HEK293T (cell line): ENCODE measurements around the gene BMP7.

Source experiments
- CTCF ChIA-PET: fragments of 350-600 bp; formaldehyde crosslinking; extraction: SDS; loops from one replicate; lab custom pipeline; 2021; ENCODE audit warnings: antibody characterized with exemption, inconsistent platforms; lab: Yijun Ruan, JAX
- POLR2A ChIA-PET: fragments of 350-600 bp; formaldehyde crosslinking; extraction: SDS; loops from one replicate; lab custom pipeline; 2020; ENCODE audit warnings: antibody characterized with exemption, inconsistent platforms; lab: Yijun Ruan, JAX
- DNase-seq: peaks from one replicate; pipeline ENCODE4 v3.0.0; 2012; ENCODE audit warnings: mixed read lengths; ENCODE audit errors: extremely low spot score
- ARNT ChIP-seq: fragments of 450-650 bp; IDR thresholded peaks from 2 replicates; pipeline ENCODE4 v1.6.1; 2017; ENCODE audit warnings: mild to moderate bottlenecking
- BHLHE40 ChIP-seq: fragments of 450-650 bp; IDR thresholded peaks from 2 replicates; pipeline ENCODE4 v1.6.1; 2016; ENCODE audit warnings: mild to moderate bottlenecking, moderate library complexity, borderline replicate concordance
- CTBP1 ChIP-seq: fragments of 450-650 bp; IDR thresholded peaks from 2 replicates; pipeline ENCODE4 v1.6.1; 2016; ENCODE audit warnings: borderline replicate concordance
- ELF4 ChIP-seq: fragments of 450-650 bp; IDR thresholded peaks from 2 replicates; pipeline ENCODE4 v1.6.1; 2017; ENCODE audit warnings: antibody characterized with exemption
- FOXA1 ChIP-seq: fragments of 450-650 bp; IDR thresholded peaks from 2 replicates; pipeline ENCODE4 v1.6.1; 2016; ENCODE audit warnings: mild to moderate bottlenecking
- FOXK2 ChIP-seq: fragments of 450-650 bp; IDR thresholded peaks from 2 replicates; pipeline ENCODE4 v1.6.1; 2016; ENCODE audit warnings: mild to moderate bottlenecking
- FOXM1 ChIP-seq: fragments of 450-650 bp; IDR thresholded peaks from 2 replicates; pipeline ENCODE4 v1.6.1; 2017; ENCODE audit warnings: mild to moderate bottlenecking, borderline replicate concordance
- HDGF ChIP-seq: fragments of 450-650 bp; IDR thresholded peaks from 2 replicates; pipeline ENCODE4 v1.6.1; 2017; ENCODE audit warnings: antibody characterized with exemption, borderline replicate concordance
- L3MBTL2 ChIP-seq: fragments of 450-650 bp; conservative IDR thresholded peaks from 2 replicates; pipeline ENCODE4 v1.6.1; 2016; ENCODE audit warnings: mild to moderate bottlenecking
- LEF1 ChIP-seq: fragments of 450-650 bp; IDR thresholded peaks from 2 replicates; pipeline ENCODE4 v1.6.1; 2017; ENCODE audit warnings: mild to moderate bottlenecking, borderline replicate concordance
- NFRKB ChIP-seq: fragments of 450-650 bp; IDR thresholded peaks from 2 replicates; pipeline ENCODE4 v1.6.1; 2016; ENCODE audit warnings: mild to moderate bottlenecking, moderate library complexity
- SP1 ChIP-seq: fragments of 450-650 bp; IDR thresholded peaks from 2 replicates; pipeline ENCODE4 v1.6.1; 2017
- SUZ12 ChIP-seq: fragments of 450-650 bp; IDR thresholded peaks from 2 replicates; pipeline ENCODE4 v1.6.1; 2016; ENCODE audit warnings: mild to moderate bottlenecking
- TARDBP ChIP-seq: fragments of 450-650 bp; IDR thresholded peaks from 2 replicates; pipeline ENCODE4 v1.6.1; 2016
- ZNF384 ChIP-seq: fragments of 450-650 bp; IDR thresholded peaks from 2 replicates; pipeline ENCODE4 v1.6.1; 2016
- TF ChIP-seq, protein P1 (sequence below): fragments of 450-650 bp; IDR thresholded peaks from 2 replicates; pipeline ENCODE4 v1.6.1; 2016

The BMP7 gene

DNA sequence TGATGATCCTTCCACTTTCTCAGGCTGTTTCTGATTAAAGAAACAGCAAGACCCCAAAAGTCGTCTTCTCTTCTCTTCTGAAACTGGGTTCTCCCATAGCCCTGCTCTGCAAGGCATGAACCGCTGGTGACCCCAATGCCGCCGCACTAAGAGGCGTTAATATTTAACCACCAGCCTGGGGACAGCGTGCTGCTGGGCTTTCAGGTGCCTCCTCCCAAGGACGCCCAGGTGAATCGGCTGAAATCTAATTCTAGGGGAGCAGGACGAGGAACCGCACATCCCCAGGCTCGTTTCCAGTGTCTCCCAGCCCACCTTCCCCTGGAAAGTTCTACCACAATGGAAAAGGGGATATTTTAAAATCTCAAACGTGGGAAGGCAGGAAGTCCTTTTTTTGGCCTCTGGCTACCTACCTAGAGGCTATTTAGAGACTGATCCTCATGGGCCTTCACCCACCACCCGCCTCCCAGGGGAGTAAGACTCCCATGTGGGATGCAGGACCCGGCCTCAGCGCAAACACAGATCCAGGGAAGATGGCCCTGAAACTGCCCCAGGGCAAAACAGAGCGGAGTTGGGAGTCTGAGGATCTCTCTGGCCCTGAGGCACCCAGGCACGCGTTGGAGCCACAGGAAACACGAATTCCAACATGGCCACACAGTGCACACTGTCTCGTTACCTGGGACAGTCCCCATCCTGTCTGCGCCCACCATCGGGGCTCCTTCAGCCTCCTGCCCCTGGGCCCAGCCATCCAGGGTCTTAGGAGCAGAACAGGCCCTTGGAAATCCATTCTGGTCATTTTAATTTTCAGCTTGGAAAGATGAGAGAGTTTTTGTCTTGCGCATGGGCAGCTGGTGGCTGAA is 56.2 kb downstream of the BMP7 start:
- ChIA-PET POLR2A (no interaction called here), CTCF (no interaction called here)
- no peak for DNase-seq
- TF ChIP-seq ARNT, result no peak
- no peak for TF ChIP-seq TARDBP
- no peak for TF ChIP-seq HDGF
- TF ChIP-seq ZNF384, result no peak
- TF ChIP-seq, protein P1, sequence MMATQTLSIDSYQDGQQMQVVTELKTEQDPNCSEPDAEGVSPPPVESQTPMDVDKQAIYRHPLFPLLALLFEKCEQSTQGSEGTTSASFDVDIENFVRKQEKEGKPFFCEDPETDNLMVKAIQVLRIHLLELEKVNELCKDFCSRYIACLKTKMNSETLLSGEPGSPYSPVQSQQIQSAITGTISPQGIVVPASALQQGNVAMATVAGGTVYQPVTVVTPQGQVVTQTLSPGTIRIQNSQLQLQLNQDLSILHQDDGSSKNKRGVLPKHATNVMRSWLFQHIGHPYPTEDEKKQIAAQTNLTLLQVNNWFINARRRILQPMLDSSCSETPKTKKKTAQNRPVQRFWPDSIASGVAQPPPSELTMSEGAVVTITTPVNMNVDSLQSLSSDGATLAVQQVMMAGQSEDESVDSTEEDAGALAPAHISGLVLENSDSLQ, result no peak
- TF ChIP-seq CTBP1, result no peak
- no peak for TF ChIP-seq FOXK2
- TF ChIP-seq ELF4, result no peak
- no peak for TF ChIP-seq NFRKB
- no peak for TF ChIP-seq L3MBTL2

DNA sequence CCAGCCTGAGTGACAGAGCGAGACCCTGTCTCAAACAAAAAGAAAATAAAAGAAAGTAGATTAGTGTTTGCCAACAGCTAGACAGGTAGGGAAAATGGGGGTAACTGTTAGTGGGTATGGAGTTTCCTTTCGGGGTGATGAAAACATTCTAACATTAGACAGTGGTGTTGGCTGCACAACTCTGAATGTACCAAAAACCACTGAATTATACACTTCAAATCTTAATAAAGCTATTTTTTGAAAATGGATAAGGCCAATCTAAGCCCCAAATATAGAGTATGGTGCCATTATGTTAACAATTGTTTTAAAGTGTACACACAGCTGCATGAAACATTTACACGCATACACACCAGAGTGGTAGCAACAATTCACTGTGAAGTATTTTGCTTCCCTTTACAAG is 57.0 kb downstream of the BMP7 start:
- DNase-seq, result no peak
- ChIA-PET POLR2A (no interaction called here), CTCF (no interaction called here)
- TF ChIP-seq L3MBTL2 (no peak), FOXM1 (no peak), SP1 (no peak), LEF1 (no peak), TARDBP (no peak), ELF4 (no peak), BHLHE40 (no peak)
- TF ChIP-seq, protein P1, result no peak

DNA sequence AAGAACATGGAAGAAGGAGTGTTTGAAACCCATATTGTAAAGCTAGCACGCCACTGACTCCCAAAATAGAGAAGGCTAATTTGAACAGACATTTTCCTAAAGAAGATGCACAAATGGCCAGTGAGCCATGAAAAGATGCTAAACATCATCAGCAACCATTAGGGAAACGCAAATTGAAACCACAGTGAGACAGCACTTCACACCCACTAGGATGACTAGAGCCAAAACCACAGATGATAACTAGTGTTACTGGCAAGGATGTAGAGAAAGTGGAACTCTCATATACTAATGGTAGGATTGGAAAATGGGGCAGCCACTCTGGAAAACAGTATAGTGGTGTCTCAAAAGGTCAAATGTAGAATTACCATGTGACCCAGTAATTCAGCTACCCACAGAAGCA is 58.2 kb downstream of the BMP7 start:
- POLR2A ChIA-PET, result no interaction called here
- CTCF ChIA-PET, result no interaction called here
- no peak for DNase-seq
- no peak for TF ChIP-seq FOXM1
- TF ChIP-seq BHLHE40, result no peak
- TF ChIP-seq CTBP1, result no peak
- TF ChIP-seq ELF4, result no peak

DNA sequence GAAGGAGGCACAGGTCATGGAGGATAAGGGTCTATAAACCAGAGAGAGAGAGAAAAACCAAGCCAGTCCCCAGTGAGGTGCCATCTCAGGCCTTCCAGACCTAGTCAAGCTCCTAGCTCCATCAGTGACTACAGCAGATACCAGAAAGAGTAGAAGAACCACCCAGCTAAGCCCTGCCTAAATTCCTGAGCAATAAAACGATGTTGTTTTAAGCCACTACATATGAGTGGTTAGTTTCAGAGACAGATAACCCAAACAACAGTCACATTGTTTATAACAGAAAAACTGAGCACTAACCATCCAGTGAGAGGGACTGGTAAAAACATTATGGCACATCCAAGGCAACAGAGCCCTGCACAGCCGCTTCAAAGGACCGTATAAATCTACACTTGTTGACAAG is 59.2 kb downstream of the BMP7 start:
- TF ChIP-seq FOXM1 (no peak), LEF1 (no peak), ELF4 (no peak), TARDBP (no peak), HDGF (no peak), SUZ12 (no peak), ZNF384 (no peak), BHLHE40 (no peak), NFRKB (no peak), FOXA1 (no peak), FOXK2 (no peak), ARNT (no peak), L3MBTL2 (no peak), CTBP1 (no peak), SP1 (no peak)
- TF ChIP-seq, protein P1, result no peak
- no peak for DNase-seq
- ChIA-PET POLR2A (no interaction called here), CTCF (no interaction called here)

DNA sequence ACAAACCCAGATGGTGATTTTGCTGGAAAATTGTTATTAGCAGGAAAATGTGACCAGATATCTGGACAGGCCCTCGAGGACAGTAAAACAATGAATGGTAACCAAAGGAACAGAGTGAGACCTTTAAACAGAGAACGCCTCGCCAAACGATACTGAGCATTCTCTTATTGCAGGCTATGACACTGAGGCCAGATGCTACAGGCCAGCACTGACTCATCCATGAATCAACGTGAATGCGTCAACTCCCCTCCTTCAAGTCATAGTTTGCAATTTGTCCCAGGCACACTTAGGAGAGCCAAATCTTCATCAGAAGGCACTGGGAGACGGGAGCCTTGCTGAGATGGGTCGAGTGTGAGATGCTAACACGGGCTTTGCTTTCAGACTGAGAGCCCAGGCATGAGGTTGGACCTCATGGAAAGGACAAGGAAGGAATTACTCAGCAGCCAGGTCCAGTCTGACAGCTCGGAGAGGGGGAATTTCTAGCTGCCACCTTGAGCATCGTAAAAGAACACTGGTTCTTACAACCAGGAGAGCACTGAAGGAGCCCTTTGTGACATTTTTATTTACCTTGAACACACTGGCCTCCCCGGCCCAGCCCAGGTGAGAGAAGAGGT is 60.7 kb downstream of the BMP7 start:
- TF ChIP-seq L3MBTL2, result no peak
- no peak for TF ChIP-seq NFRKB
- TF ChIP-seq FOXA1, result no peak
- no peak for TF ChIP-seq TARDBP
- no peak for TF ChIP-seq BHLHE40
- no peak for TF ChIP-seq SP1
- TF ChIP-seq CTBP1, result no peak
- TF ChIP-seq SUZ12, result no peak
- TF ChIP-seq HDGF, result no peak
- TF ChIP-seq ELF4, result no peak
- no peak for TF ChIP-seq LEF1
- TF ChIP-seq ZNF384, result no peak
- no peak for TF ChIP-seq FOXM1
- DNase-seq, result no peak
- POLR2A ChIA-PET, result no interaction called here
- CTCF ChIA-PET, result no interaction called here

DNA sequence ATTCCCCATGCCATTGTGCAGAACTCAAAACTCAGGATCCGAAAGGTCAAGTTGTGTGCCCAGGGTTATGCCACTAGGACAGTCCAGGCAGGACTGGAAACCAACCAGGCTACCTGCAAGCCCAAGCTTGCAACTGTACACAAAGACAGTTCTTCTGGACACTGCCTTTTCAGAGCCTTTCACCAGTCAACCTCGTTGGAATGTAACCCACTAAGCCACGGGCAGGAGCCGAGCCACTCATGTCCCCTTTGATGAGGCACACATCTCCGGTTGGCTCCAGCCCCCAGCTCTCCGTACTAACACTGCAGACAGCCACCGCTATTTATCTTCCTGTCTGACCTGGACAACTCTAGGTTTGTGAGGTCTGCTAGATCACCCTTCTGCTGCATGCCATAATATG is 62.5 kb downstream of the BMP7 start:
- DNase-seq, result no peak
- CTCF ChIA-PET, result no interaction called here

More for the DNA sequence above, 62.5 kb downstream of the BMP7 start:
- POLR2A ChIA-PET, result no interaction called here
- TF ChIP-seq NFRKB (no peak), ARNT (no peak), HDGF (no peak), BHLHE40 (no peak), FOXA1 (no peak), SUZ12 (no peak), ZNF384 (no peak), CTBP1 (no peak), TARDBP (no peak), LEF1 (no peak), FOXK2 (no peak), SP1 (no peak)
- TF ChIP-seq, protein P1, result no peak
